ENCODE data around the gene TAF1B.

DNA sequence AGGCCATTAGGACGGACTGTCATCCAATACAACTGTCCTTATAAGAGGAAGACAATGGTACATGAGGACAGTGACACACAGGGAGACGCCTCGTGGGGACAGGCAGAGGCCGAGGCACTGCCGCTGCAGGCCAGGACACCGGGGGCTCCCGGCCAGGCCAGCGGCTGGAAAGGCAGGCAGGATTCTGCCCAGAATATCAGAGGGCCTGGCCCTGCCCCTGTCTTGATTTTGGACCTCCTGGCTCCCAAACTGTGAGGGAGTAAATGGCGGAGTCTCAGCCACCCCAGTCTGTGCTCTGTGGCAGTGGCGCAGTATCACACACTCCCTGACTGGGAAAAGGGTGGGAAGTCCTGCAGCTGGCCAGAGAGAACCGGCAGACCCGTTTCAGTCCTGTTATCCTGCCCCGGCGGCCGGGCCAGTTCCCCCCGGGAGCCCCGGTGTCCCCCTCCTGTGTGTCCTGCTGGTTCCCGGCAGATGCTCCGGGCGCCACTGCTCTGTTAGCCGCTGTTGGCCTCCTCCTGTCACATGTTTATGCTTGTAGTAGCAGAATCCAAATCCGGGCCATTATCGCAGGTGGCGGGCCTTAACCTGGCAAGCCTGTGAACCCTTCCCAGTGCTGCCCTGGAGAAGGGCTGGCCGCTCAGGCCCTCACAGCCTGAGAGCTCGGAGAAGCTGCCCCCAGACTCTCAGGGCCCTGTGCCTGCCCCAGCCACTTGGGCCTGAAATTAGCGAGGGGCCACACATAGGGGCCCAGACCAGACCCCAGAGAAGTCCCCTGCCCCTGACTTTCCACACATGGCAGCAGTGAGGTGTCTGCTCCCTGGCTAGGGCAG is 31.4 kb upstream of the TAF1B start:
- no peak for TF ChIP-seq POLR2A (IDR thresholded peaks at IDR 0.05; ENCODE audit: low read length)
- TF ChIP-seq GATA1 (IDR thresholded peaks at IDR 0.05; ENCODE audit: low read depth, low read length) = no peak

Data from erythroblast (primary cell).